GM12892 (cell line): Measurements from ENCODE around the gene TRAP1.
"Not testable (repeated sequence)": the region's sequence is repeated elsewhere in the genome, so short reads cannot be mapped to it uniquely, and the experiment has no call there.

Experiments used
- DNase-seq: peaks from one replicate; pipeline ENCODE4 v3.0.0; 2011; ENCODE audit not compliant: insufficient read length
- FAIRE-seq: peaks from 2 replicates; lab custom pipeline; 2011; peaks lifted over from hg19 to GRCh38; lab: Jason Lieb, UNC
- POLR2A ChIP-seq: IDR thresholded peaks from 2 replicates; pipeline ENCODE4 v1.6.1; 2011; ENCODE audit warnings: low read depth, low read length, control low read depth
- POLR2AphosphoS5 ChIP-seq: IDR thresholded peaks from 2 replicates; pipeline ENCODE4 v1.6.1; 2011; ENCODE audit warnings: low read depth, low read length, control low read depth
- TAF1 ChIP-seq: IDR thresholded peaks from 2 replicates; pipeline ENCODE4 v1.6.1; 2011; ENCODE audit warnings: low read depth, mild to moderate bottlenecking, control low read depth, low read length, borderline replicate concordance

TRAP1 gene

GRCh38 chr16:3625911-3626732 lies 91.2 kb downstream of the TRAP1 start:
- FAIRE-seq (peak; percentile 92), DNase-seq (no peak)
- TF ChIP-seq TAF1, result no peak
- TF ChIP-seq POLR2AphosphoS5, result no peak
- TF ChIP-seq POLR2A, result no peak

GRCh38 chr16:3625331-3625730 lies 92.0 kb downstream of the TRAP1 start:
- FAIRE-seq (no peak), DNase-seq (no peak)
- TF ChIP-seq POLR2A (no peak), POLR2AphosphoS5 (no peak), TAF1 (no peak)

GRCh38 chr16:3623642-3624041 lies 93.7 kb downstream of the TRAP1 start:
- DNase-seq (no peak), FAIRE-seq (no peak)
- TF ChIP-seq POLR2A (no peak), TAF1 (no peak), POLR2AphosphoS5 (no peak)

GRCh38 chr16:3618769-3619141 lies 98.6 kb downstream of the TRAP1 start:
- FAIRE-seq, result no peak
- TF ChIP-seq POLR2AphosphoS5 (no peak), TAF1 (no peak), POLR2A (no peak)
- DNase-seq, result no peak

GRCh38 chr16:3612510-3613466 lies 104.5 kb downstream of the TRAP1 start:
- TF ChIP-seq POLR2A, result no peak
- TF ChIP-seq TAF1, result no peak
- TF ChIP-seq POLR2AphosphoS5, result no peak
- FAIRE-seq, result no peak
- DNase-seq, result no peak

- TF ChIP-seq POLR2A (peak; percentile 77), TAF1 (peak; percentile 51; the same call in 1 of the 2 replicates), POLR2AphosphoS5 (no peak)
- FAIRE-seq, result peak; percentile 96
- DNase-seq, result peak; percentile 99
Observed at GRCh38 chr16:3611146-3611975, 106.0 kb downstream of the TRAP1 start, which contains the start of gene SLX4. Gene SLX4 (minus strand): TSS chr16:3611606. CDS start chr16:3608964, 2,642 bp downstream.

GRCh38 chr16:3610698-3611145 lies 106.6 kb downstream of the TRAP1 start:
- TF ChIP-seq TAF1 (no peak), POLR2AphosphoS5 (no peak)
- DNase-seq, result no peak
- FAIRE-seq, result no peak

GRCh38 chr16:3609895-3610697 lies 107.2 kb downstream of the TRAP1 start:
- TF ChIP-seq POLR2A, result no peak
- TF ChIP-seq TAF1, result no peak
- no peak for TF ChIP-seq POLR2AphosphoS5
- DNase-seq (no peak), FAIRE-seq (peak; percentile 51)

- FAIRE-seq, DNase-seq: not testable (repeated sequence)
Observed at GRCh38 chr16:3608976-3609375, 108.3 kb downstream of the TRAP1 start.

- no peak for FAIRE-seq
- no peak for TF ChIP-seq TAF1
- no peak for TF ChIP-seq POLR2AphosphoS5
- TF ChIP-seq POLR2A, result no peak
- DNase-seq, result no peak
Observed at GRCh38 chr16:3608069-3608468, 109.3 kb downstream of the TRAP1 start.
